GM18861 (cell line): Measurements from ENCODE around the gene PFDN4.

Experiments used
- ATAC-seq: cut with Tn5 transposase; IDR thresholded peaks from one replicate; pipeline ENCODE4 v1.9.1; 2021; ENCODE audit not compliant: unreplicated experiment

Gene PFDN4

DNA sequence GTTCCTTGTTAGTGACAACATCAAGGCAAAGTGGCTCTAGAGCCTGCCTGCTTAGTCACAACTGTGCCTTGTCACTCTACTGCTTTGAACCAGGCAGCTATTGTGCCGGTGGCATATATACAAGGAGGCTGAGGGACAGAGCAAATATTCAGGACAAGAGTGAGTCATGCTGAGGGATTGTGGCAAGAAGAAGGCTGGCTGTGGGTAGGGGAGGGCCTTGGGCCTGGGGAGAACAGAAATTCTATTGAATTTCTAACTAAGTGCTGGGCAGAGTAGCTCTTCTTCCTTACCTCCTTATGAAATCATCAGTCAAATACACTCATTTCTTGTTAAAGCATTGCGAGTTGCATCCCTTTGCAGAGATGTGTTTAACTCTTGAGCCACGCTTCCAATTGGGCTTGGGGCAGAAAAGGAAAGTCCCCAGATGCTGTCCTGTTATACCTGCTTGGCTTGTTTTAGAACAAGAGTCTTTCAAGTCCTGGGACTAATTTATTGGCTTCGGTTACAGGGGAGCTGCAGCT is 59.7 kb downstream of the PFDN4 start:
- ATAC-seq = no peak

- no peak for ATAC-seq
These were observed 61.1 kb downstream of the PFDN4 start for GRCh38 chr20:54268941-54269340.
